Neural cell (in vitro differentiated cells): ENCODE results near the gene UBN1. TPM values are rescaled to one million over a fixed set of nuclear protein-coding genes. Genes with fewer than 3 reads are reported as not detected.

Experiments used
- H2AFZ ChIP-seq: fragments of 200-600, 300-800 bp; sonication (generic), shearing (Covaris generic); 2 replicates; pipeline ENCODE4 v1.6.0; 2014; ENCODE audit warnings: low read depth, mild to moderate bottlenecking, antibody characterized with exemption, low read length, moderate library complexity
- H3F3A ChIP-seq: fragments of 200-600 bp; shearing (Covaris generic); 2 replicates; pipeline ENCODE4 v1.6.1; 2016; ENCODE audit warnings: mild to moderate bottlenecking, moderate library complexity, mixed read lengths, antibody characterized with exemption, low read length; ENCODE audit not compliant: insufficient read depth, poor library complexity, severe bottlenecking
- H3K27ac ChIP-seq: fragments of 200-600, 300-800 bp; sonication (generic), shearing (Covaris generic); 2 replicates; pipeline ENCODE4 v1.5.1; 2014; ENCODE audit warnings: mild to moderate bottlenecking, low read length, moderate library complexity
- H3K27me3 ChIP-seq: fragments of 300-800, 200-600 bp; sonication (generic), shearing (Covaris generic); 2 replicates; pipeline ENCODE4 v1.6.0; 2014; ENCODE audit warnings: mild to moderate bottlenecking, low read depth, low read length, moderate library complexity; ENCODE audit not compliant: insufficient read depth
- H3K36me3 ChIP-seq: fragments of 300-800, 200-600 bp; sonication (generic), shearing (Covaris generic); 2 replicates; pipeline ENCODE4 v1.5.1; 2014; ENCODE audit warnings: mild to moderate bottlenecking, antibody characterized with exemption, low read length, moderate library complexity; ENCODE audit not compliant: insufficient read depth
- H3K4me2 ChIP-seq: fragments of 300-800, 200-600 bp; sonication (generic), shearing (Covaris generic); 2 replicates; pipeline ENCODE4 v1.6.0; 2014; ENCODE audit warnings: mild to moderate bottlenecking, low read length
- H3K4me3 ChIP-seq: fragments of 300-800, 200-600 bp; sonication (generic), shearing (Covaris generic); 2 replicates; pipeline ENCODE4 v1.5.1; 2014; ENCODE audit warnings: mild to moderate bottlenecking, low read length, moderate library complexity
- H3K79me2 ChIP-seq: fragments of 200-600 bp; shearing (Covaris generic); replicated peaks from 2 replicates; pipeline ENCODE4 v1.6.0; 2014; ENCODE audit warnings: mild to moderate bottlenecking, low read length, moderate library complexity; ENCODE audit not compliant: insufficient read depth
- H3K9ac ChIP-seq: fragments of 300-800, 200-600 bp; sonication (generic), shearing (Covaris generic); 2 replicates; pipeline ENCODE4 v1.6.1; 2016; ENCODE audit warnings: mild to moderate bottlenecking, low read length, mixed read lengths
- H3K9me2 ChIP-seq: fragments of 200-600 bp; shearing (Covaris generic); 2 replicates; pipeline ENCODE4 v1.6.1; 2016; ENCODE audit warnings: mild to moderate bottlenecking, low read length, mixed read lengths; ENCODE audit not compliant: insufficient read depth
- H3K9me3 ChIP-seq: fragments of 200-600, 300-800 bp; sonication (generic), shearing (Covaris generic); 2 replicates; pipeline ENCODE4 v1.6.1; 2016; ENCODE audit warnings: mild to moderate bottlenecking, mixed run types, low read length, moderate library complexity, mixed read lengths
- H4K20me1 ChIP-seq: fragments of 200-600 bp; shearing (Covaris generic); 2 replicates; pipeline ENCODE4 v1.6.1; 2016; ENCODE audit warnings: mild to moderate bottlenecking, mixed run types; ENCODE audit not compliant: insufficient read depth
- CTCF ChIP-seq: fragments of 450-650 bp; IDR thresholded peaks from 2 replicates; pipeline ENCODE4 v1.5.1; 2014; ENCODE audit warnings: antibody characterized with exemption, mild to moderate bottlenecking, moderate library complexity; ENCODE audit not compliant: poor library complexity, severe bottlenecking
- EP300 ChIP-seq: fragments of 450-650 bp; conservative IDR thresholded peaks from 2 replicates; pipeline ENCODE4 v1.6.1; 2014; ENCODE audit warnings: antibody characterized with exemption, mild to moderate bottlenecking, moderate library complexity; ENCODE audit not compliant: poor library complexity, severe bottlenecking
- EZH2 ChIP-seq: fragments of 200-600, 300-800 bp; shearing (Covaris generic), sonication (generic); IDR thresholded peaks from 2 replicates; pipeline ENCODE4 v1.6.1; 2014; ENCODE audit warnings: antibody characterized with exemption, low read length, borderline replicate concordance, mild to moderate bottlenecking; ENCODE audit not compliant: insufficient read depth, poor library complexity, severe bottlenecking
- MXI1 ChIP-seq: fragments of 450-650 bp; conservative IDR thresholded peaks from 2 replicates; pipeline ENCODE4 v1.6.1; 2014; ENCODE audit warnings: antibody characterized with exemption, mild to moderate bottlenecking; ENCODE audit not compliant: poor library complexity, severe bottlenecking
- POLR2AphosphoS5 ChIP-seq: IDR thresholded peaks from 2 replicates; pipeline ENCODE4 v1.6.1; 2012
- RAD21 ChIP-seq: fragments of 450-650 bp; conservative IDR thresholded peaks from 2 replicates; pipeline ENCODE4 v1.6.1; 2014; ENCODE audit warnings: antibody characterized with exemption, mild to moderate bottlenecking, moderate library complexity
- REST ChIP-seq: IDR thresholded peaks from 2 replicates; pipeline ENCODE4 v1.6.1; 2012; ENCODE audit warnings: borderline replicate concordance
- SMC3 ChIP-seq: fragments of 450-650 bp; conservative IDR thresholded peaks from 2 replicates; pipeline ENCODE4 v1.6.1; 2014; ENCODE audit warnings: antibody characterized with exemption, mild to moderate bottlenecking, moderate library complexity; ENCODE audit not compliant: poor library complexity
- TAF1 ChIP-seq: IDR thresholded peaks from 2 replicates; pipeline ENCODE4 v1.6.1; 2012; ENCODE audit warnings: low read depth
- polyA plus RNA-seq: library from polyadenylated mRNA; depleted of rRNA; stranded (reverse); fragments of >200 nt; gene quantifications from 2 replicates; pipeline ENCODE4 v1.2.3, GENCODE V29; 2014

The UBN1 gene
- polyA plus RNA-seq, 1 donor from 2014 or later, result 17.1 TPM

GRCh38 chr16:4910828-4911227 is 63.5 kb downstream of the UBN1 start:
- H3K4me2 ChIP-seq, result no peak overlapping the region
- H3K36me3 ChIP-seq, result no peaks in the 10 kb centered on the region
- H3K9me3 ChIP-seq, result no peaks in the 10 kb centered on the region
- H3K27me3 ChIP-seq, result no peaks in the 10 kb centered on the region
- no peaks in the 10 kb centered on the region for H3K79me2 ChIP-seq
- no peak for TF ChIP-seq SMC3
- no peak for TF ChIP-seq REST
- no peak for TF ChIP-seq TAF1
- no peak for TF ChIP-seq EZH2
- TF ChIP-seq MXI1, result no peak
- no peak for TF ChIP-seq POLR2AphosphoS5
- TF ChIP-seq CTCF, result no peak
- TF ChIP-seq RAD21, result no peak
- TF ChIP-seq EP300, result no peak
- no peak overlapping the region for H2AFZ ChIP-seq
- H3K27ac ChIP-seq, result no peak overlapping the region
- no peak overlapping the region for H3K9ac ChIP-seq
- no peaks in the 10 kb centered on the region for H4K20me1 ChIP-seq
- H3F3A ChIP-seq, result no peaks in the 10 kb centered on the region
- H3K4me3 ChIP-seq, result no peak overlapping the region
- H3K9me2 ChIP-seq, result no peaks in the 10 kb centered on the region

- H3K27me3 ChIP-seq, result no peaks in the 10 kb centered on the region
- H3K27ac ChIP-seq, result no peak overlapping the region
- H3K9me2 ChIP-seq, result no peaks in the 10 kb centered on the region
- no peak overlapping the region for H3K9ac ChIP-seq
- no peaks in the 10 kb centered on the region for H3K36me3 ChIP-seq
- no peak overlapping the region for H3K4me3 ChIP-seq
- H2AFZ ChIP-seq, result no peak overlapping the region
- H3F3A ChIP-seq, result no peaks in the 10 kb centered on the region
- H4K20me1 ChIP-seq, result no peaks in the 10 kb centered on the region
- no peaks in the 10 kb centered on the region for H3K79me2 ChIP-seq
- no peak overlapping the region for H3K4me2 ChIP-seq
- TF ChIP-seq TAF1 (no peak), RAD21 (no peak), EP300 (no peak), EZH2 (no peak), CTCF (no peak), SMC3 (no peak), REST (no peak), POLR2AphosphoS5 (no peak), MXI1 (no peak)
- no peaks in the 10 kb centered on the region for H3K9me3 ChIP-seq
Observed at GRCh38 chr16:4911970-4912386, 64.7 kb downstream of the UBN1 start.
